HCT116 (cell line): ENCODE measurements around the gene SHISAL1. TPM values are rescaled to one million over a fixed set of nuclear protein-coding genes. Genes with fewer than 3 reads are reported as not detected.

Source experiments
- ATAC-seq: fragments of 200-7000 bp; cut with Tn5 transposase; 2 replicates; pipeline ENCODE4 v1.9.1; 2020; ENCODE audit warnings: mild to moderate bottlenecking, moderate library complexity
- BruUV-seq: library from RNA; stranded (reverse); fragments of 400-500 nt; replicated peaks from 2 replicates; lab custom pipeline; 2021; lab: Mats Ljungman, UMichigan
- CTCF ChIA-PET: fragments of 300-600 bp; sonication (Branson Sonifier 250); formaldehyde crosslinking; loops from one replicate; lab custom pipeline; 2021; ENCODE audit warnings: antibody characterized with exemption; lab: Charles Lee
- POLR2A ChIA-PET: fragments of 300-600, 350-600 bp; sonication (Branson Sonifier 250); formaldehyde crosslinking; loops from one replicate; lab custom pipeline; 2021; ENCODE audit warnings: antibody characterized with exemption; lab: Charles Lee
- RAD21 ChIA-PET, 2 experiments: fragments of 300-600 bp; sonication (Branson Sonifier 250); formaldehyde crosslinking; loops; one replicate each; lab custom pipeline; 2023; ENCODE audit warnings: low total read pairs in 2 of 2; ENCODE audit not compliant: uncharacterized antibody in 2 of 2, unreplicated experiment in 2 of 2, low non-redundant PET in 1 of 2; lab: Charles Lee
- DNase-seq: peaks from one replicate; pipeline ENCODE4 v3.0.0-alpha.2; 2010; ENCODE audit warnings: low read depth, low spot score
- H2AFZ ChIP-seq: fragments of 200-600 bp; shearing (Covaris generic), sonication (generic); 2 replicates; pipeline ENCODE4 v1.6.1; 2017; ENCODE audit warnings: low read depth, mixed run types, mixed read lengths, antibody characterized with exemption, low read length; ENCODE audit not compliant: poor library complexity, severe bottlenecking
- H3K27ac ChIP-seq: 2 replicates; pipeline ENCODE4 v1.5.1; 2012; ENCODE audit warnings: low read depth, low read length
- H3K27me3 ChIP-seq: fragments of 200-600 bp; sonication (generic); 2 replicates; pipeline ENCODE4 v1.6.1; 2016; ENCODE audit warnings: mixed run types, low read length, mixed read lengths; ENCODE audit not compliant: insufficient read depth
- H3K36me3 ChIP-seq, 2 experiments: fragments of 200-500 bp in 1 of 2; fragments of 200-600 bp in 1 of 2; sonication (Bioruptor generic) in 1 of 2; sonication (generic) in 1 of 2; 2 replicates each; pipeline versions ENCODE4 v1.5.1 to v1.6.1; 2014 to 2016; ENCODE audit warnings: low read length in 2 of 2, inconsistent platforms in 1 of 2, mixed read lengths in 1 of 2, mixed run types in 1 of 2; ENCODE audit not compliant: insufficient read depth in 2 of 2, control insufficient read depth in 1 of 2
- H3K4me1 ChIP-seq, 2 experiments: fragments of 200-600 bp in 1 of 2; sonication (generic) in 1 of 2; 2 replicates each; pipeline versions ENCODE4 v1.5.1 to v1.6.1; 2012 to 2017; ENCODE audit warnings: low read length in 2 of 2, inconsistent platforms in 1 of 2, mild to moderate bottlenecking in 1 of 2, mixed read lengths in 1 of 2, mixed run types in 1 of 2, moderate library complexity in 1 of 2; ENCODE audit not compliant: insufficient read depth in 2 of 2, control insufficient read depth in 1 of 2
- H3K4me2 ChIP-seq: fragments of 200-600 bp; sonication (generic); 2 replicates; pipeline ENCODE4 v1.6.1; 2017; ENCODE audit warnings: mixed run types, low read length, mixed read lengths
- H3K4me3 ChIP-seq, 2 experiments: fragments of 200-600 bp in 1 of 2; sonication (generic) in 1 of 2; replicated peaks in 1 of 2; 2 replicates each; pipeline ENCODE4 v1.5.1; 2011 to 2016; ENCODE audit warnings: low read length in 2 of 2, control low read depth in 1 of 2, low read depth in 1 of 2, mild to moderate bottlenecking in 1 of 2, mixed read lengths in 1 of 2, mixed run types in 1 of 2
- H3K79me2 ChIP-seq: fragments of 200-600 bp; sonication (generic); 2 replicates; pipeline ENCODE4 v1.6.1; 2017; ENCODE audit warnings: mild to moderate bottlenecking, mixed run types, low read length, moderate library complexity, mixed read lengths; ENCODE audit not compliant: insufficient read depth
- H3K9ac ChIP-seq: fragments of 200-600 bp; sonication (generic); 2 replicates; pipeline ENCODE4 v1.6.1; 2016; ENCODE audit warnings: low read length, mixed read lengths
- H3K9me2 ChIP-seq: fragments of 200-600 bp; sonication (generic), shearing (Covaris generic); 2 replicates; pipeline ENCODE4 v1.6.1; 2017; ENCODE audit warnings: mixed run types, mild to moderate bottlenecking, moderate library complexity; ENCODE audit not compliant: insufficient read depth
- H3K9me3 ChIP-seq, 2 experiments: fragments of 200-500 bp in 1 of 2; fragments of 200-600 bp in 1 of 2; sonication (Bioruptor generic) in 1 of 2; sonication (generic) in 1 of 2; 2 replicates each; pipeline ENCODE4 v1.6.1; 2014 to 2017; ENCODE audit warnings: low read length in 2 of 2, mixed read lengths in 2 of 2, inconsistent platforms in 1 of 2, low read depth in 1 of 2, mild to moderate bottlenecking in 1 of 2, mixed run types in 1 of 2, moderate library complexity in 1 of 2; ENCODE audit not compliant: control insufficient read depth in 1 of 2, insufficient read depth in 1 of 2
- H4K20me1 ChIP-seq: fragments of 200-600 bp; sonication (generic), shearing (Covaris generic); 2 replicates; pipeline ENCODE4 v1.6.1; 2017; ENCODE audit warnings: mixed run types, mild to moderate bottlenecking, moderate library complexity; ENCODE audit not compliant: insufficient read depth
- ATF3 ChIP-seq: IDR thresholded peaks from 2 replicates; pipeline ENCODE4 v1.6.1; 2012
- CBX3 ChIP-seq: IDR thresholded peaks from 2 replicates; pipeline ENCODE4 v1.6.1; 2012; ENCODE audit warnings: low read depth
- CEBPB ChIP-seq: IDR thresholded peaks from 2 replicates; pipeline ENCODE4 v1.6.1; 2012; ENCODE audit warnings: low read depth
- CTCF ChIP-seq, 3 experiments: fragments of 200-600 bp in 1 of 3; sonication (generic) in 1 of 3; IDR thresholded peaks in 2 of 3; conservative IDR thresholded peaks in 1 of 3; 2 replicates each; pipeline ENCODE4 v1.5.1; 2012 to 2017; ENCODE audit warnings: low read depth in 2 of 3, low read length in 2 of 3, antibody characterized with exemption in 1 of 3, borderline replicate concordance in 1 of 3, control low read depth in 1 of 3, mild to moderate bottlenecking in 1 of 3, mixed read lengths in 1 of 3, mixed run types in 1 of 3, moderate library complexity in 1 of 3; ENCODE audit not compliant: insufficient read depth in 1 of 3
- EGR1 ChIP-seq: IDR thresholded peaks from 2 replicates; pipeline ENCODE4 v1.6.1; 2012; ENCODE audit warnings: low read depth
- ELF1 ChIP-seq: IDR thresholded peaks from 2 replicates; pipeline ENCODE4 v1.6.1; 2012; ENCODE audit warnings: low read depth, borderline replicate concordance
- FOSL1 ChIP-seq: IDR thresholded peaks from 2 replicates; pipeline ENCODE4 v1.6.1; 2012; ENCODE audit warnings: low read depth
- RAD21 ChIP-seq: IDR thresholded peaks from 2 replicates; pipeline ENCODE4 v1.6.1; 2012; ENCODE audit warnings: low read depth, mild to moderate bottlenecking
- REST ChIP-seq: IDR thresholded peaks from 2 replicates; pipeline ENCODE4 v1.6.1; 2012; ENCODE audit warnings: low read depth
- SRF ChIP-seq: IDR thresholded peaks from 2 replicates; pipeline ENCODE4 v1.6.1; 2012; ENCODE audit warnings: low read depth
- ZBTB33 ChIP-seq: IDR thresholded peaks from 2 replicates; pipeline ENCODE4 v1.6.1; 2011; ENCODE audit warnings: mild to moderate bottlenecking, low read length, moderate library complexity; ENCODE audit not compliant: insufficient replicate concordance; ENCODE audit errors: extremely low read depth
- ZFX ChIP-seq: fragments of 450-650 bp; IDR thresholded peaks from 2 replicates; pipeline ENCODE4 v1.6.1; 2017
- ZNF274 ChIP-seq: fragments of 200-500 bp; sonication (Bioruptor generic); IDR thresholded peaks from 2 replicates; pipeline ENCODE4 v1.6.1; 2014; ENCODE audit warnings: mild to moderate bottlenecking, low read depth, low read length, inconsistent platforms
- intact Hi-C: fragments of 100-400 bp; cut with micrococcal nuclease; formaldehyde crosslinking; loops from 2 replicates; pipeline ENCODE4 v1.10.0; 2022
- total RNA-seq: library from RNA; stranded (reverse); gene quantifications from one replicate; pipeline ENCODE4 v1.2.1, GENCODE V29; 2021; ENCODE audit not compliant: unreplicated experiment

Gene SHISAL1
- total RNA-seq, 1 experiment from 2014 or later, result not detected

GRCh38 chr22:44220727-44221680, 91.7 kb downstream of the SHISAL1 start (continued):
- TF ChIP-seq CTCF (IDR thresholded peaks at IDR 0.05 in 2 of 3, conservative IDR thresholded peaks at IDR 0.05 in 1 of 3; ENCODE audit: borderline replicate concordance in 1 of 3, insufficient read depth in 1 of 3, low read depth in 2 of 3, low read length in 2 of 3), result no peak
- TF ChIP-seq ZFX, result no peak
- TF ChIP-seq ELF1, result no peak

GRCh38 chr22:44219101-44219870, 93.5 kb downstream of the SHISAL1 start:
- POLR2A ChIA-PET, result no interaction called here
- Histone ChIP-seq H3K4me2 (no peak overlapping the region), H3K9ac (no peak overlapping the region), H4K20me1 (no peaks in the 10 kb centered on the region), H3K27ac (no peak overlapping the region), H3K4me3 (no peak overlapping the region), H3K9me2 (no peaks in the 10 kb centered on the region), H3K4me1 (no peaks in the 10 kb centered on the region), H3K79me2 (no peaks in the 10 kb centered on the region), H3K9me3 (peaks cover 0 to 6% of the 10 kb centered on the region in 2 experiments; a peak in 1 of 4 replicates), H2AFZ (no peak overlapping the region), H3K27me3 (no peaks in the 10 kb centered on the region), H3K36me3 (no peaks in the 10 kb centered on the region)
- intact Hi-C loops, result no loop called here
- BruUV-seq, result no TSS peak
- ATAC-seq (no peak), DNase-seq (no peak)
- CTCF ChIA-PET, result no interaction called here
- RAD21 ChIA-PET, result no interaction called here
- TF ChIP-seq ZFX (no peak), EGR1 (no peak), CEBPB (no peak), FOSL1 (no peak), CBX3 (no peak), ZBTB33 (no peak), RAD21 (no peak), REST (no peak), ATF3 (no peak), SRF (no peak), ZNF274 (no peak)
